H9 (cell line): ENCODE data around the gene ADGRG7. TPM values are rescaled to one million over a fixed set of nuclear protein-coding genes. Genes with fewer than 3 reads are reported as not detected.

Source experiments
- DNase-seq: peaks from one replicate; pipeline ENCODE4 v3.0.0-alpha.2; 2017
- H2AFZ ChIP-seq: one replicate; pipeline ENCODE4 v1.6.1; 2013; ENCODE audit warnings: mild to moderate bottlenecking, low read length, control low read depth, moderate library complexity
- H2AK5ac ChIP-seq: 2 replicates; pipeline ENCODE4 v1.6.1; 2013; ENCODE audit warnings: low read length, control low read depth, mixed read lengths; ENCODE audit not compliant: insufficient read length
- H2BK120ac ChIP-seq: one replicate; pipeline ENCODE4 v1.6.1; 2013; ENCODE audit warnings: low read depth, mild to moderate bottlenecking, low read length, control low read depth, inconsistent platforms; ENCODE audit not compliant: poor library complexity, severe bottlenecking
- H2BK12ac ChIP-seq: 2 replicates; pipeline ENCODE4 v1.6.1; 2013; ENCODE audit warnings: low read length, control low read depth, mixed read lengths, low read depth; ENCODE audit not compliant: insufficient read length
- H2BK15ac ChIP-seq: 2 replicates; pipeline ENCODE4 v1.6.1; 2013; ENCODE audit warnings: low read depth, low read length, control low read depth
- H2BK20ac ChIP-seq: one replicate; pipeline ENCODE4 v1.6.1; 2013; ENCODE audit warnings: low read depth, mild to moderate bottlenecking, low read length, control low read depth, inconsistent platforms; ENCODE audit not compliant: poor library complexity, severe bottlenecking
- H2BK5ac ChIP-seq: 2 replicates; pipeline ENCODE4 v1.6.1; 2013; ENCODE audit warnings: low read length, control low read depth, mixed read lengths; ENCODE audit not compliant: insufficient read length
- H3K14ac ChIP-seq: 2 replicates; pipeline ENCODE4 v1.6.1; 2013; ENCODE audit warnings: low read length, control low read depth; ENCODE audit not compliant: insufficient read depth
- H3K18ac ChIP-seq: 2 replicates; pipeline ENCODE4 v1.6.1; 2013; ENCODE audit warnings: low read depth, mild to moderate bottlenecking, mixed read lengths, low read length, control low read depth; ENCODE audit not compliant: insufficient read length
- H3K23ac ChIP-seq: 2 replicates; pipeline ENCODE4 v1.6.1; 2013; ENCODE audit warnings: low read length, control low read depth, mixed read lengths, low read depth; ENCODE audit not compliant: insufficient read length
- H3K23me2 ChIP-seq: 2 replicates; pipeline ENCODE4 v1.6.1; 2013; ENCODE audit warnings: low read depth, mild to moderate bottlenecking, mixed read lengths, low read length, control low read depth; ENCODE audit not compliant: insufficient read length, poor library complexity, severe bottlenecking
- H3K27ac ChIP-seq: 2 replicates; pipeline ENCODE4 v1.5.1; 2013; ENCODE audit warnings: low read length, control low read depth, mixed read lengths, low read depth; ENCODE audit not compliant: insufficient read length
- H3K27me3 ChIP-seq: 2 replicates; pipeline ENCODE4 v1.6.1; 2013; ENCODE audit warnings: low read length, control low read depth, inconsistent platforms; ENCODE audit not compliant: insufficient read depth
- H3K4ac ChIP-seq: 2 replicates; pipeline ENCODE4 v1.6.1; 2013; ENCODE audit warnings: low read depth, mild to moderate bottlenecking, control low read depth, inconsistent platforms, low read length, moderate library complexity
- H3K4me1 ChIP-seq: 2 replicates; pipeline ENCODE4 v1.6.1; 2013; ENCODE audit warnings: low read length, control low read depth, inconsistent platforms; ENCODE audit not compliant: insufficient read depth
- H3K4me2 ChIP-seq: 2 replicates; pipeline ENCODE4 v1.6.1; 2013; ENCODE audit warnings: low read length, control low read depth, mixed read lengths; ENCODE audit not compliant: insufficient read length, insufficient read depth
- H3K56ac ChIP-seq: 2 replicates; pipeline ENCODE4 v1.6.1; 2013; ENCODE audit warnings: low read depth, mild to moderate bottlenecking, mixed read lengths, low read length, control low read depth; ENCODE audit not compliant: insufficient read length
- H3K79me1 ChIP-seq: 2 replicates; pipeline ENCODE4 v1.6.1; 2013; ENCODE audit warnings: low read depth, mild to moderate bottlenecking, moderate library complexity, low read length, control low read depth, inconsistent platforms; ENCODE audit not compliant: insufficient read depth, poor library complexity, severe bottlenecking
- H3K79me2 ChIP-seq: 2 replicates; pipeline ENCODE4 v1.6.1; 2013; ENCODE audit warnings: low read length, control low read depth, inconsistent platforms; ENCODE audit not compliant: insufficient read depth
- H3K9ac ChIP-seq: 2 replicates; pipeline ENCODE4 v1.6.1; 2013; ENCODE audit warnings: low read length, control low read depth, mixed read lengths; ENCODE audit not compliant: insufficient read length; ENCODE audit errors: extremely low read depth
- H3K9me3 ChIP-seq: one replicate; pipeline ENCODE4 v1.6.1; 2013; ENCODE audit warnings: low read depth, low read length, inconsistent platforms; ENCODE audit not compliant: control insufficient read depth
- H3T11ph ChIP-seq: one replicate; pipeline ENCODE4 v1.6.1; 2013; ENCODE audit warnings: mild to moderate bottlenecking, low read length, control low read depth, inconsistent platforms
- H4K20me1 ChIP-seq: one replicate; pipeline ENCODE4 v1.6.1; 2013; ENCODE audit not compliant: control insufficient read depth, insufficient read length, insufficient read depth
- H4K5ac ChIP-seq: 2 replicates; pipeline ENCODE4 v1.6.1; 2013; ENCODE audit warnings: low read depth, mild to moderate bottlenecking, mixed read lengths, low read length, control low read depth; ENCODE audit not compliant: insufficient read length
- H4K8ac ChIP-seq: replicated peaks from 2 replicates; pipeline ENCODE4 v1.6.1; 2013; ENCODE audit warnings: low read length, control low read depth, mixed read lengths, low read depth; ENCODE audit not compliant: insufficient read length
- H4K91ac ChIP-seq: 2 replicates; pipeline ENCODE4 v1.6.1; 2013; ENCODE audit warnings: low read depth, mild to moderate bottlenecking, moderate library complexity, mixed read lengths, low read length, control low read depth; ENCODE audit not compliant: insufficient read length
- H3K27ac Mint-ChIP-seq, 3 experiments: 2 replicates in 2 of 3; 3 replicates in 1 of 3; pipeline ENCODE4 v1.8.0; 2020 to 2021; ENCODE audit warnings: mixed read lengths in 3 of 3, mild to moderate bottlenecking in 1 of 3, moderate library complexity in 1 of 3
- H3K27me3 Mint-ChIP-seq: 2 replicates; pipeline ENCODE4 v1.8.0; 2021; ENCODE audit warnings: low read depth, mild to moderate bottlenecking, moderate library complexity, mixed read lengths
- H3K36me3 Mint-ChIP-seq, 3 experiments: 2 replicates in 2 of 3; 3 replicates in 1 of 3; pipeline ENCODE4 v1.8.0; 2020 to 2021; ENCODE audit warnings: low read depth in 3 of 3, mixed read lengths in 3 of 3; ENCODE audit not compliant: insufficient read depth in 1 of 3
- H3K4me1 Mint-ChIP-seq, 2 experiments: 2 replicates each; pipeline ENCODE4 v1.8.0; 2020; ENCODE audit warnings: mixed read lengths in 2 of 2
- H3K4me3 Mint-ChIP-seq, 2 experiments: 2 replicates in 1 of 2; 3 replicates in 1 of 2; pipeline ENCODE4 v1.8.0; 2020 to 2021; ENCODE audit warnings: mild to moderate bottlenecking in 2 of 2, mixed read lengths in 2 of 2, moderate library complexity in 1 of 2
- H3K9me3 Mint-ChIP-seq, 2 experiments: 2 replicates in 1 of 2; 3 replicates in 1 of 2; pipeline ENCODE4 v1.8.0; 2020; ENCODE audit warnings: mild to moderate bottlenecking in 2 of 2, mixed read lengths in 2 of 2, moderate library complexity in 1 of 2
- WGBS: extraction: QIAGEN DNeasy Blood & Tissue Kit; methylation state at CpG from one replicate; pipeline ENCODE4 v1.1.7; 2013; ENCODE audit warnings: missing lambda C conversion rate, low lambda C conversion rate, mixed read lengths; ENCODE audit not compliant: insufficient read length; ENCODE audit errors: extremely low coverage; 5-methylcytosine and 5-hydroxymethylcytosine counted together
- total RNA-seq: library from RNA; stranded (reverse); gene quantifications from 2 replicates; pipeline ENCODE4 v1.2.1, GENCODE V29; 2021
- TF ChIP-seq, protein P1 (sequence below): fragments of 200-600 bp; sonication (generic); conservative IDR thresholded peaks from 3 replicates; pipeline ENCODE4 v1.8.0; 2021; ENCODE audit warnings: antibody characterized with exemption, mild to moderate bottlenecking

ADGRG7 gene
- total RNA-seq, 1 experiment from 2014 or later: not detected

DNA sequence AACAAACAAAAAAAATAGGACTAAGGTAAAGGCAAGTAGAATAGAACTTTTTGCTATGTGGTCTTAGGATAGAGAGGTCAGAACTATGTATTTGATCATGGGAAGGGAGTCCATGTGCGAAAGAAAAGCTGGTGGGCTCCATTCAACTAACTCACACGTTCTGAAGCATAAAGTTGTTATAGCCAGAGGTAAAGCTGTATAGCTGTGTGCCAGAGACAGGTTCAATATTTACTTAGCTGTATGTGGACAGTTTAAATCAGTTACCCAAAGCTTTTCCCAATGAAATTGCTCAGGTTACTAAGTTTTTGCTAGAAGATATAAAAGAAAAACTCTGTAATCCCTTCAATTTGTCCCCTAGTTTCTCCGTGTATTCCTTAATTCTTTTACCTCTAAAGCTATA, 37.8 kb downstream of the ADGRG7 start:
- Histone ChIP-seq H3K27ac (no peak overlapping the region), H2BK15ac (no peak overlapping the region), H4K8ac (no peak overlapping the region), H3T11ph (no peak overlapping the region), H3K23me2 (no peaks in the 10 kb centered on the region), H2BK120ac (no peak overlapping the region), H3K27me3 (no peaks in the 10 kb centered on the region), H3K4me1 (no peaks in the 10 kb centered on the region), H2AK5ac (no peak overlapping the region), H2BK20ac (no peak overlapping the region), H3K4me2 (no peak overlapping the region), H2BK12ac (no peak overlapping the region), H3K79me1 (no peaks in the 10 kb centered on the region), H4K20me1 (no peaks in the 10 kb centered on the region), H3K56ac (no peak overlapping the region), H2AFZ (no peak overlapping the region), H3K79me2 (no peaks in the 10 kb centered on the region), H3K4ac (no peak overlapping the region), H4K91ac (no peak overlapping the region), H3K23ac (no peak overlapping the region), H3K14ac (no peak overlapping the region), H3K18ac (no peak overlapping the region), H4K5ac (no peak overlapping the region), H3K9ac (no peak overlapping the region), H2BK5ac (no peak overlapping the region), H3K9me3 (no peaks in the 10 kb centered on the region)
- H3K36me3 Mint-ChIP-seq: no peaks in the 10 kb centered on the region
- TF ChIP-seq, protein P1, sequence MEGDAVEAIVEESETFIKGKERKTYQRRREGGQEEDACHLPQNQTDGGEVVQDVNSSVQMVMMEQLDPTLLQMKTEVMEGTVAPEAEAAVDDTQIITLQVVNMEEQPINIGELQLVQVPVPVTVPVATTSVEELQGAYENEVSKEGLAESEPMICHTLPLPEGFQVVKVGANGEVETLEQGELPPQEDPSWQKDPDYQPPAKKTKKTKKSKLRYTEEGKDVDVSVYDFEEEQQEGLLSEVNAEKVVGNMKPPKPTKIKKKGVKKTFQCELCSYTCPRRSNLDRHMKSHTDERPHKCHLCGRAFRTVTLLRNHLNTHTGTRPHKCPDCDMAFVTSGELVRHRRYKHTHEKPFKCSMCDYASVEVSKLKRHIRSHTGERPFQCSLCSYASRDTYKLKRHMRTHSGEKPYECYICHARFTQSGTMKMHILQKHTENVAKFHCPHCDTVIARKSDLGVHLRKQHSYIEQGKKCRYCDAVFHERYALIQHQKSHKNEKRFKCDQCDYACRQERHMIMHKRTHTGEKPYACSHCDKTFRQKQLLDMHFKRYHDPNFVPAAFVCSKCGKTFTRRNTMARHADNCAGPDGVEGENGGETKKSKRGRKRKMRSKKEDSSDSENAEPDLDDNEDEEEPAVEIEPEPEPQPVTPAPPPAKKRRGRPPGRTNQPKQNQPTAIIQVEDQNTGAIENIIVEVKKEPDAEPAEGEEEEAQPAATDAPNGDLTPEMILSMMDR: no peak
- no peak overlapping the region for H3K4me3 Mint-ChIP-seq
- H3K27ac Mint-ChIP-seq: no peak overlapping the region
- peaks cover 2 to 3% of the 10 kb centered on the region in 2 experiments; a peak in 1 of 4 replicates for H3K4me1 Mint-ChIP-seq
- no CpG with 5 or more reads among the region's 3 CpGs for WGBS
- no peaks in the 10 kb centered on the region for H3K9me3 Mint-ChIP-seq
- no peaks in the 10 kb centered on the region for H3K27me3 Mint-ChIP-seq
- DNase-seq: no peak
